Thyroid gland (tissue), 4 donors: ENCODE results near the gene C20orf144.

Source experiments
- CTCF ChIP-seq, 6 experiments: fragments of 200-600 bp in 3 of 6; fragments of 450-650 bp in 3 of 6; sonication (generic) in 3 of 6; IDR thresholded peaks; one replicate each; pipeline ENCODE4 v1.5.1; 2016 to 2019; ENCODE audit warnings: antibody characterized with exemption in 6 of 6, mild to moderate bottlenecking in 2 of 6, inconsistent platforms in 1 of 6, moderate library complexity in 1 of 6
- POLR2A ChIP-seq, 2 donors: fragments of 450-650 bp; IDR thresholded peaks; one replicate each; pipeline ENCODE4 v1.6.1; 2017; ENCODE audit warnings: antibody characterized with exemption in 2 of 2, mild to moderate bottlenecking in 2 of 2, moderate library complexity in 1 of 2

GRCh38 chr20:33657704-33658095 is 4.4 kb upstream of the C20orf144 start:
- TF ChIP-seq POLR2A (IDR thresholded peaks at IDR 0.05): peak in 1 of 2 donors; percentile 13
- TF ChIP-seq CTCF (IDR thresholded peaks at IDR 0.05): no peak
